HPDE6-E6E7 (cell line): ENCODE measurements around the gene LILRB1.
"Not testable (repeated sequence)": the region's sequence is repeated elsewhere in the genome, so short reads cannot be mapped to it uniquely, and the experiment has no call there.

Experiments
- DNase-seq: peaks from one replicate; pipeline ENCODE4 v3.0.0; 2011; ENCODE audit warnings: missing footprints; ENCODE audit errors: extremely low spot score

The LILRB1 gene

DNA sequence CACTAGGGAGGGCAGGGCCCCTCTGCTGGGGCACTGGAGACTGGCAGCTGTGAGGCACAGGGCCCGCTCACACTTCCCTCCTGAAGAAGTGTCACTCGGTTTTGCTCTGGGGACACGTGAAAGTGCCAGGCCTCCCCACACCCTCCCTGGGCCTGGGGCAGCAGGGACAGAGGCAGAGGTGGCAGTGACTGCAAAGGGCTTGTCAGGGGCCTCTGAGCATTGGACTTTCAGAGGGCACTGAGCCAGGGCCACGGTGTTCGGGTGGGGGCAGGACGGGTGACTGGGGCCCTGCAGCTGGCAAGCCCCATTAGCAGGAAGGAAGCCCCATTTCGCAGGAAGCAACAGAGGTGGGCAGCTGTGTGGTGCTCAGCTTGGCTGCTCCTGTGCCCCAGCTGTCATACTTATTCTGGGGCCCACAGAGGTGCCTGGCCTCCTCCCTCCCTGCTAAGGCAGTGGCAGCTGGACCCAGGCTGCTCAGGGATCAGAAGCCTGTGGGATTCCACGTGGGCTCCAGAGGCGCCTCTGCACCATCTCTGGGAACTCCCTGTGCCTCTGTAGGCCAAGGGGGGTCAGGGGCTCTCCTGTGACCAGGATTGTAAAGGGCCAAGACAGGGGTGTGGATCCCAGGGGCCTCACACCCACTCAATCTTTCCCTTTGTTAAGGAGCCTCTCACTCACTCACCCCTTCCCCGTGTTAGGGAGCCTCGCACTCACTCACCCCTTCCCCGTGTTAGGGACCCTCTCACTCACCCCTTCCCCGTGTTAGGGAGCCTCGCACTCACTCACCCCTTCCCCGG, 5.2 kb upstream of the LILRB1 start:
- DNase-seq: not testable (repeated sequence)

- no peak for DNase-seq
Observed at GRCh38 chr19:54626757-54627156, 3.5 kb upstream of the LILRB1 start.

GRCh38 chr19:54627912-54628311, 2.4 kb upstream of the LILRB1 start:
- not testable (repeated sequence) for DNase-seq

GRCh38 chr19:54630782-54631181, 498 bp downstream of the LILRB1 start:
- no peak for DNase-seq

DNA sequence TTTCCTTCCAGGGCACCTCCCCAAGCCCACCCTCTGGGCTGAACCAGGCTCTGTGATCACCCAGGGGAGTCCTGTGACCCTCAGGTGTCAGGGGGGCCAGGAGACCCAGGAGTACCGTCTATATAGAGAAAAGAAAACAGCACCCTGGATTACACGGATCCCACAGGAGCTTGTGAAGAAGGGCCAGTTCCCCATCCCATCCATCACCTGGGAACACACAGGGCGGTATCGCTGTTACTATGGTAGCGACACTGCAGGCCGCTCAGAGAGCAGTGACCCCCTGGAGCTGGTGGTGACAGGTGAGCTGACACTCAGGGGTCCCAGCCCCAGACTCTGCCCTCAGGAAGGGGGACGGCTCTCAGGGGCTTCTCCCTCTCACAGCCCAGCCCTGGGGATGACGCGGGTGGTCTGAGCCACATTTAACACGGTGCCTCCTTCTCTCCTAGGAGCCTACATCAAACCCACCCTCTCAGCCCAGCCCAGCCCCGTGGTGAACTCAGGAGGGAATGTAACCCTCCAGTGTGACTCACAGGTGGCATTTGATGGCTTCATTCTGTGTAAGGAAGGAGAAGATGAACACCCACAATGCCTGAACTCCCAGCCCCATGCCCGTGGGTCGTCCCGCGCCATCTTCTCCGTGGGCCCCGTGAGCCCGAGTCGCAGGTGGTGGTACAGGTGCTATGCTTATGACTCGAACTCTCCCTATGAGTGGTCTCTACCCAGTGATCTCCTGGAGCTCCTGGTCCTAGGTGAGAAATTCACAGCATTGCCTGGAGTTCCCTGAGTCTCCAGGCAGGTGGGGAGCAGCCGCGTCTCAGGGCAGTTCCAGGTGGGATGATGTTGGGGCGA, 1.4 kb downstream of the LILRB1 start:
- not testable (repeated sequence) for DNase-seq

- not testable (repeated sequence) for DNase-seq
Observed at GRCh38 chr19:54632517-54632916, 2.2 kb downstream of the LILRB1 start.

DNA sequence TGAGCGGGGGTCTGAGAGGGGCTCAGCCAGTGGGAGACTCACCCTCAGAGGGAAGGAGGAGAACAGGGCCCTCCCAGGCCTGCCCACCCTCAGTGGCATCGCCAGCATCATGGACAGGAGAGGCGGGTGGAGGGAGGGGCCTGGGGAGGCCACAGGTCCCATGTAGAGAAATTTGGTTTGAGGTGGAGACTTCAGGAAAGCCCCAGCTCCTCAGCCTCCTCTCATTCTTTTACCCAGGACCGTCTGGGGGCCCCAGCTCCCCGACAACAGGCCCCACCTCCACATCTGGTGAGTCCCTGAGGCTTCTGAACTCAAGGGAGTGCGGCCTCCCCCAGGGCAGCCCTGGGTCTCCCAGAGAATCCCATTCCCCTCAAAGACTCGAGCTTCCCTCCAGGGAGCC, 3.1 kb downstream of the LILRB1 start:
- no peak for DNase-seq

GRCh38 chr19:54636081-54636480, 5.8 kb downstream of the LILRB1 start:
- not testable (repeated sequence) for DNase-seq

GRCh38 chr19:54638683-54639082, 8.4 kb downstream of the LILRB1 start:
- DNase-seq: no peak

- DNase-seq: not testable (repeated sequence)
Observed at GRCh38 chr19:54642953-54643352, 12.7 kb downstream of the LILRB1 start.

DNA sequence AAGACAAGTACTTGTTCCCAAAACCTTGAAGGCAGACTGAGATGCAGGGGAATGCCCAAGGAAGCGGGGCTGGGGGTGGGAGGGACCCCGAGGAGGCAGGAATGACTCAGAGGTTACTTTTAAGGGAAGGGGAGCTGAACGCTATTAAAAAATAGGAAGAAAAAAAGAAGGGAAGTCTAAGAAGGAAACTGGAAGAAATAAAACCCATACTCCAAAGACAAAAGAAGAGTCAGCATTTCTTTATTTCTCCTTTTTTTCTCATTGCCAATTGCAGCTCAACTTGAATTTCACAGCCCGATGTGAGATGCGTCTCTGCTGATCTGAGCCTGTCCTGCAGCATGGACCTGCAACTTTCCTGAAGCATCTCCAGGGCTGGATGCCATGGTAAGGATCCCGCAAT, 13.3 kb downstream of the LILRB1 start:
- DNase-seq: not testable (repeated sequence)

GRCh38 chr19:54644056-54644455, 13.8 kb downstream of the LILRB1 start:
- DNase-seq: no peak

GRCh38 chr19:54646331-54646841, 16.1 kb downstream of the LILRB1 start:
- no peak for DNase-seq

- DNase-seq: no peak
Observed at GRCh38 chr19:54648129-54648528, 17.8 kb downstream of the LILRB1 start.

DNA sequence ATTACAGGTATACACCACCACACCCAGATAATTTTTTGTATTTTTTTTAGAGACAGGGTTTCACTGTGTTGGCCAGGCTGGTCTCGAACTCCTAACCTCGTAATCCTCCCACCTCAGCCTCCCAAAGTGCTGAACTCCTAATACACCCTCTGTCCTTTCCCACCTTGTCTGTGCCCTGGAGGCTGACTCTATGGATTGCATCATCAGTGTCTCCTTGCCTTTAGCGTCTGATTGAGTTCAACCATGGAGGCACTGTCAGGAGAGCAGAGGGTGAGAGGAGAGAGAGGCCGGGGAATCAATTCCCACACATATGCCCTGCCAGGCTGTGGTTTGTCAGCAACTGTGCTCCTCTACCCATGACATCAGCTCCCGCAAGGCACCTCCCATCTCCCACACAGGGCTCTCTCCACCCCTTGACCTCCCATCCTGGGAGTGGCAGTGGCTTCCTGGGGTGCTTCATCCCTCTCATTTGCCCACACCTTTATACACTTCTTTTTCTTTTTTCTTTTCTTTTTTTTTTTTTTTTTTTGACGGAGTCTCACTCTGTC, 19.9 kb downstream of the LILRB1 start:
- no peak for DNase-seq

DNA sequence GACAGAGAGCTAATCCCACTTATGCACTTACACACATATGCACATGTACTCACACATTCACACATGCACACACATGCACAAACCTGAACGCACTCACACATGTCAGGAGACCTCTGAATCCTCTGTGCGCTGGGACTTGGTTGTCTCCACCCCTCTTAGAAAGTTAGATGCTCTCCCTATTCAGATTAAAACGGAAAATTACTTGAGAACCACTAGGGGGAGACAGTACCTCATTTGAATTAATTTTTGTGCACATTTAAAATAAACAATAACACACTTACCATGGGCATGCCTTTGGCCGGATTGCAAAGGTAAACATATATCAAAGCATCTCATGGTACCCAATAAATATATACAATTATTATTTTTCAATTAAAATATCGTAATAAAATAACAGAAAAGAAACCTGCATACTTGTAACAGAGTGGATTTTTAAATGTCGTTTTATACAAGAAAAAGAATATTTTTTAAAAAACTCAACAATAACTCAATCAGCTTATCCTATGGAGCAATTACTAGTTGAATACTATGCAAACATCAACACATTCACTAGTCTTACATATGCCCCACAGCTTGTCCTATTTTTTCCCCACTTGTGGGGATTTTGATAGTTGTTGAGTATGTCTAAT, 23.0 kb downstream of the LILRB1 start:
- peak; percentile 8 for DNase-seq

DNA sequence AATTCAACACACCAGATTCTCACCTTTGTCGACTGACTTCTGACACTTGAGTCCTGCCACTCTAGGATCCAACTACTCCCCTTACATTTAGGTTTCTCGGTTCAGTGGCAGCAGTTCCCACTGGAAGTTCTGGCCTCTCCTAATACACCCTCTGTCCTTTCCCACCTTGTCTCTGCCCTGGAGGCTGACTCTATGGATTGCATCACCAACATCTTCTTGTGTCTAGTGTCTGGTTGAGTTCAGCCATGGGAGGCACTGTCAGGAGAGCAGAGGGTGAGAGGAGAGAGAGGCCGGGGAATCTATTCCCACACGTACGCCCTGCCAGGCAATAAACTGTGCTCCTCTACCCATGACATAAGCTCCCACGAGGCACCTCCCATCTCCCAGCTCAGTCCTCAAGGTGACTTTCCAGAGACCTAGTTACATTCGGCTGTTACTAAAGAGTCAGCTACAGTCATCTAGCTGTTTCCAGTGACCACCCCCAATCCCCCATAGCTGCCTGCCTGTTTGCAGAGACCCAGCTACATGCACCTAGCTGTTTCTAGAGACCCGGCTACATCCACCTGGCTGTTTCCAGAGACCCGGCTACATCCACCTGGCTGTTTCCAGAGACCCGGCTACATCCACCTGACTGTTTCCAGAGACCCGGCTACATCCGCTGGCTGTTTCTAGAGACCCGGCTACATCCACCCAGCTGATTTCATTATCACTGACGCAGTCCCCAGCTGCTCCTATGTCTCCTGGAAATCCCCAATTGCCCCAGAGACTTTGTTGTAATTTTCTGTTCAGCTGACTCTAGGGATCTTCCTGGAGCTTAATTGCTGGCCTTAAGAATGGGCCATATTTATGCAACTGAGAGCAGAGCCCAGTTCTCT, 24.4 kb downstream of the LILRB1 start:
- no peak for DNase-seq

DNA sequence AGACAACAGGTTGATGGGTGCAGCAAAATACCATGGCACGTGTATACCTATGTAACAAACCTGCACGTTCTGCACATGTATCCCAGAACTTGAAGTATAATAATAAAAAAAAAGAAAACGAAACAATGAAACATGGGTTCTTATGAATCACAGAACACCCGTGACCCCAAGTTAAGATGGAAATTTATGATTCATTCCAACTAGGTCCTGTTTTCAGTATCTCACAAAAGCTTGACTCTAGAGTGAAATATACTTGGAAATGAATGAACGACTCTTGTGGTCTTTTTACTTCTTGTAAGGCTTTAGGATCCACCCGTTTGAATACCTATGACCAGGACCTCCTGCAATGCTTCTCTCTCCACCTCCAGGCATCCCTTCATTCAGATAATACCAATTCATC, 29.0 kb downstream of the LILRB1 start:
- DNase-seq: no peak

- DNase-seq: no peak
Observed at GRCh38 chr19:54660306-54660705, 30.0 kb downstream of the LILRB1 start.

GRCh38 chr19:54660964-54661363, 30.7 kb downstream of the LILRB1 start:
- DNase-seq: no peak
